ENCODE measurements around the gene WFDC10A.
"Not testable (repeated sequence)": the region's sequence is repeated elsewhere in the genome, so short reads cannot be mapped to it uniquely, and the experiment has no call there.

WFDC10A gene

GRCh38 chr20:45629496-45630100 lies at the start of gene WFDC10A:
Gene WFDC10A, plus strand, starts transcription at chr20:45629739. Its CDS starts 75 bp downstream, at chr20:45629814.
- DNase-seq = no peak

- DNase-seq = no peak
These were observed 47.8 kb upstream of the WFDC10A start for GRCh38 chr20:45581702-45582101.

- DNase-seq = no peak
These were observed 46.0 kb upstream of the WFDC10A start for GRCh38 chr20:45583502-45583901.

GRCh38 chr20:45584294-45584693 lies 45.2 kb upstream of the WFDC10A start:
- DNase-seq = not testable (repeated sequence)

GRCh38 chr20:45585986-45586385 lies 43.6 kb upstream of the WFDC10A start:
- DNase-seq = not testable (repeated sequence)

- no peak for DNase-seq
These were observed 40.7 kb upstream of the WFDC10A start for GRCh38 chr20:45588800-45589199.

- no peak for DNase-seq
These were observed 39.8 kb upstream of the WFDC10A start for GRCh38 chr20:45589725-45590124.

GRCh38 chr20:45592574-45593189 lies 36.9 kb upstream of the WFDC10A start:
- no peak for DNase-seq

GRCh38 chr20:45593498-45593897 lies 36.0 kb upstream of the WFDC10A start:
- no peak for DNase-seq

GRCh38 chr20:45595235-45595634 lies 34.3 kb upstream of the WFDC10A start:
- no peak for DNase-seq

- DNase-seq = no peak
These were observed 21.7 kb upstream of the WFDC10A start for GRCh38 chr20:45607810-45608209.

- DNase-seq = no peak
These were observed 18.5 kb upstream of the WFDC10A start for GRCh38 chr20:45611054-45611453.

- no peak for DNase-seq
These were observed 17.2 kb upstream of the WFDC10A start for GRCh38 chr20:45612314-45612713.

- DNase-seq = no peak
These were observed 11.9 kb upstream of the WFDC10A start for GRCh38 chr20:45617591-45617990.

- no peak for DNase-seq
These were observed 7.9 kb upstream of the WFDC10A start for GRCh38 chr20:45621593-45621992.

GRCh38 chr20:45626540-45626939 lies 3.0 kb upstream of the WFDC10A start:
- DNase-seq = no peak

- no peak for DNase-seq
These were observed 832 bp downstream of the WFDC10A start for GRCh38 chr20:45630371-45630770.

- DNase-seq = no peak
These were observed 1.6 kb downstream of the WFDC10A start, which contains the start of gene WFDC9 for GRCh38 chr20:45631184-45631583. Gene WFDC9, minus strand, starts transcription at chr20:45631284. Its CDS starts 21,103 bp downstream, at chr20:45610181.

GRCh38 chr20:45636513-45636912 lies 7.0 kb downstream of the WFDC10A start:
- no peak for DNase-seq

- DNase-seq = no peak
These were observed 10.1 kb downstream of the WFDC10A start for GRCh38 chr20:45639687-45640086.

GRCh38 chr20:45641076-45641475 lies 11.5 kb downstream of the WFDC10A start:
- DNase-seq = not testable (repeated sequence)

- not testable (repeated sequence) for DNase-seq
These were observed 16.3 kb downstream of the WFDC10A start for GRCh38 chr20:45645869-45646268.

- no peak for DNase-seq
These were observed 17.3 kb downstream of the WFDC10A start for GRCh38 chr20:45646875-45647274.

- no peak for DNase-seq
These were observed 18.0 kb downstream of the WFDC10A start for GRCh38 chr20:45647441-45648050.

Data from activated CD4-positive, alpha-beta T cell treated with anti-CD3 and anti-CD28 coated beads for 1 hour (primary cell).